ENCODE data around the gene CUEDC1.

CUEDC1 gene

GRCh38 chr17:57914273-57915142, 40.7 kb downstream of the CUEDC1 start:
- DNase-seq: no peak

GRCh38 chr17:57913575-57914272, 41.5 kb downstream of the CUEDC1 start:
- no peak for DNase-seq

DNA sequence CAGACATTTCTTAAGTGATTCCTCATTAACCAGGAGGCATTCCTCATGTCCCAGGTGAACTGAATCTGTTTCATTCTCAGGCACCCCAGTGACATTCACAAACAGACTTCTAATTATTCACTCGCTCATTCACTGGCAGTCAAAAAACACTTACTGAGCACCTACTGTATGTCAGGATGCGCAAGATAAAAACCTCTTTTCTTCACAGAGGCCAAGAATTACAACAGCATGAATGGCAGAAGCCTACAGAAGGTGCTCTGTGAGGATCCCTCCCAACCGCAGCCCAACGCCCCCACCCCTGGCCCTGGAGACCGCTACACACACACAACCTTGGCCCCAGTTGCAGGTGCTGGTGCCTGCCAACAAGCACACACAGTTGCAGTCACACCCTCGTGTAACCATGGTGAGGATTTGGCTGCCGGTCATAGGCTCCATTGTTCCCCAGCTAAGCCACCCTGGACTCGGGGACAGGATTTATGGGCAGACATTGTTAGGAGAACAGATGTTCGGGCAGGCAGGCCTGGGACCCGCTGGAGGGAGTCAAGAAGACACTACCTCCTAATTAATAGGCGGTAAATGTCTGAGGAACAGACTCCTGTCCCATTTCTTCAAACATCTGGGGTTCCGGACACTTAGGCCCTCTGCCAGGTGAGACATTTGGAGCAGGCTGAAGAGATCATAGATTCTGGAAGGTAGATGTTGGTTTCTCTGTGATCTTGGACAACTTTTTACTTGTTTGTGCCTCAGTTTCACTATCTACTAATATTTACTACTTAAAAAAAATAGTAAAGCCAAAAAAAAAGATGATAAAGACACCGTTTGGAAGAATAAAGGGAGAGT, 43.2 kb downstream of the CUEDC1 start:
- DNase-seq: no peak

GRCh38 chr17:57910462-57911420, 44.5 kb downstream of the CUEDC1 start:
- no peak for DNase-seq

- DNase-seq: no peak
Observed at GRCh38 chr17:57909551-57909950, 45.7 kb downstream of the CUEDC1 start.

GRCh38 chr17:57908278-57908677, 46.9 kb downstream of the CUEDC1 start:
- DNase-seq: no peak

GRCh38 chr17:57906910-57907309, 48.3 kb downstream of the CUEDC1 start:
- peak in 1 of 2 donors; percentile 13 for DNase-seq

- DNase-seq: peak in 1 of 2 donors; percentile 17
Observed at GRCh38 chr17:57905875-57906455, 49.2 kb downstream of the CUEDC1 start.

GRCh38 chr17:57903961-57904360, 51.3 kb downstream of the CUEDC1 start:
- DNase-seq: no peak

- DNase-seq: peak; percentile 92 to 93
Observed at GRCh38 chr17:57902800-57903759, 52.1 kb downstream of the CUEDC1 start.

GRCh38 chr17:57902117-57902799, 53.0 kb downstream of the CUEDC1 start:
- DNase-seq: no peak

DNA sequence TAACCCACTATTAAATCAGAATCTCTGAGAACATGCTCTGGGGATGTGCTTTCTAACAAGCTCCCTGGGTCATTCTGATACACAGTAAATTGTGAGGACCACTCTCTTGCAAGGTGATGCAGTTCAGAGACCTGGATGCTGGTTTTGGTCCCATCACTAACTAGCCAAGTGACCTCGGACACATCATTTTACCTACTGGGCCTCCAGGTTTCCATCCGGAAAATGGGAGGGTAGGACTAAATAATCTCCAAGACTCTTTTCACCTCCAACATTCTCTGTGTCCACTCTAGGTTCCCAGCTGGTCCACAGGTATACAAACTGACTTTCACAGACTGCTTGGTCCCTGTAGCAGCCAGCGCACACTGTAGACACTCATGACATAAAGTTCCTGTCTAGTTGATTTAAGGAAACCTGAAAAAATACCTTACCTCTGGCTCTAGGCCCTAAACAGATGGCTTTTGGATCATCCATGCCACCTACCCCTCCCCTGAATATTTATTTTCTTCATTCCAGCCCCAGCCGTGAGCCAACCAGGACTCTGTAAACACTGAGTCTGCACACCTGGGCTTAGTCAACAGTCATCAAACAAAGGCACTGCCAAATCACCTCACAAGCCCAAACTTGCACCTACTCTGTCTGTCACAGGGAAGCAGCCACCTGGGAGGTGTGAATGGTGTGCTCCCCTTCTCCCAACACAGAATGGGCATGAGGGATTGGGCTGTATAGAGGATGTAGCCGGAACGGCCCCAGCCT, 54.0 kb downstream of the CUEDC1 start:
- DNase-seq: no peak

GRCh38 chr17:57899822-57900221, 55.4 kb downstream of the CUEDC1 start:
- peak; percentile 83 to 88 for DNase-seq

- peak; percentile 74 to 76 for DNase-seq
Observed at GRCh38 chr17:57899391-57899790, 55.8 kb downstream of the CUEDC1 start.

- DNase-seq: no peak
Observed at GRCh38 chr17:57898487-57899311, 56.5 kb downstream of the CUEDC1 start.

DNA sequence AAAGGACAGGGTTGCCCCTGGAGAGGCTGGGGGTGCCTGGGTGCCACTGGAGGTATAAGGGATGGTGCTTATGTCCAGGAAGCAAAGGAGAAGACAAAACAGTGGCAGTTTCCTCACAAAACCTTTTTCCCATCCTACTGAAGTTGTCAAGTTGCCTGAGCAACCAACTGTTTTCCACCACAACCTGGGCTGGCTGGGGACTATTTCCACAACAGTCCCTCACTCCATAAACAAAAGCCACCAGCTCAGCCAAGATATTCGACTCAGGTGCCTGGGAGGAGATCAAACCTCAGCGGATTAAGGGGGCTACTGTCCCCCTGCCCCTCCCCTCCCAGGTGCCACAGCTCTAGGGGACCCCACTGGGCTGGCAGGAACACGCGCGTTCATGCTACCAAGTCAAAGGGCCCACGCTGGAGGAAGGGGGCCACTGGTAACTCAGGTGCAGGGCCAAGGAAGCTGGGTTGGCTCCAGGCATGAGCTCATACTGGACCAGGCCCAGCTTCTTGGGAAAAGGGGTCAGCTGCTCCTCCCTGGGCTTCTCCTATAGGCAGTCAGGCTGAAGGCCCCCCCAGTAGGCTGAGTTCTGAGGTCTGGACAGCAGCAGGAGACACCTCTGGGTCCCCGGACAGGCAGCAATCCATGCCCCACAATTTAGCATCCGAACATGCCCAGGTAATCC, 59.7 kb downstream of the CUEDC1 start:
- no peak for DNase-seq

DNA sequence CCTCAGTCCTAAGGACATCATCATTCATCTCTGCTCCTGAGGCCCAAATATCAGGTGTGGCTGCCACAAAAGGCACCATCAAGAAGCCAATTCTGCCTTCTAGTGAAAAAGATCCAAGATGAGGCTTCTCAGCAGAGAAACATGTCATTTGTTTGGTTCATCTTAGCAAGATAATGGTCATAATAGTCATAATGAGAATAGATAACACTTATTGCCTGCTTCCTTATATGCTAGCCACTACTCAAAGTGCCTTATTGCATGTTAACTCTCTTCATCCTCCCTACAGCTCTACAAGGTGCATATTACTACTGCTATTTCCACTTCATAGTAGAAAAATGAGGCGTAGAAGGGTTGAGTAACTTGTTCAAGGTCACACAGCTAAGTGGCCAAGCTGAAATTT, 60.4 kb downstream of the CUEDC1 start:
- DNase-seq: no peak
